ENCODE results near the gene ENAH.
"Not testable (repeated sequence)": the region's sequence is repeated elsewhere in the genome, so short reads cannot be mapped to it uniquely, and the experiment has no call there.

The ENAH gene

DNA sequence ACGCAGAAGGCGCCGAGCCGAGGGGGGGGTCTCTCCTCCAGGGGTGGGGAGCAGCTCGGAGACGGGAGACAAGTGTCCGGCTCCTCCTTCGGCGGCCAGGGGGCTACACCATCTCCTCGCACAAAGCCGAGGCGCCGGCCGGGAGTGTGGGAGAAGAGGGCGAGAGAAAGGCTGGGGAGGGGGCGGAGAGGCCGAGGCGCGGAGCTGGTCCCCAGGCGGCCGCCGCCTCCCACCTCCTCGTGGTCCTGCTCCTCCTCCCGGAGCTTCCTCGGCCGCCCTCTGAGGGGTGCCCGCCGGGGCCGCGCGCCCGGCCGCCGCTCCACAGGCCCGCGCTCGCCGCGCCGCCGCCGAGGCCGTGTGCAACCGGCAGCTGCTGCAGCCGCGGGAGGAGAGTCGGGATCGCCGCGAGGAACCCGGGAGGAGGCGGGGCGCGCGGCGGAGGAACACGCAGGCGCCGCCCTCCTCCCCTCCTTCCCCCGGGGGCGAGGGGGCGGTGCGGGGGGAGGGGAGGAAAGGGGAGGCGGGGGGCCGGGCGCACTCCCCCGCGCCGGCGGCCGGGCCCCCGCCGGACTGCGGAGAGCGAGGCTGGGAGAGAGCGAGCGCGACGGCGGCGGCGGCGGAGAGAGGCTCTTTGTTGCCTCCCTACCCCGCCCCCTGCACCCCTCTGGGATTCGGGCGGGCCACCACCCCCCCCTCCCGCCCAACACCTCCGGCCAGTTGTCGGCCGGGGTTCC lies at the start of gene ENAH:
Gene ENAH, minus strand, starts transcription at position 395 of the 734 bp plus-strand sequence. CDS start 433 bp downstream, outside the sequence.
- DNase-seq: peak; percentile 38 to 46
- TF ChIP-seq GATA1 (IDR thresholded peaks at IDR 0.05; ENCODE audit: low read depth, low read length): no peak
- TF ChIP-seq POLR2A (IDR thresholded peaks at IDR 0.05; ENCODE audit: low read length): no peak

DNA sequence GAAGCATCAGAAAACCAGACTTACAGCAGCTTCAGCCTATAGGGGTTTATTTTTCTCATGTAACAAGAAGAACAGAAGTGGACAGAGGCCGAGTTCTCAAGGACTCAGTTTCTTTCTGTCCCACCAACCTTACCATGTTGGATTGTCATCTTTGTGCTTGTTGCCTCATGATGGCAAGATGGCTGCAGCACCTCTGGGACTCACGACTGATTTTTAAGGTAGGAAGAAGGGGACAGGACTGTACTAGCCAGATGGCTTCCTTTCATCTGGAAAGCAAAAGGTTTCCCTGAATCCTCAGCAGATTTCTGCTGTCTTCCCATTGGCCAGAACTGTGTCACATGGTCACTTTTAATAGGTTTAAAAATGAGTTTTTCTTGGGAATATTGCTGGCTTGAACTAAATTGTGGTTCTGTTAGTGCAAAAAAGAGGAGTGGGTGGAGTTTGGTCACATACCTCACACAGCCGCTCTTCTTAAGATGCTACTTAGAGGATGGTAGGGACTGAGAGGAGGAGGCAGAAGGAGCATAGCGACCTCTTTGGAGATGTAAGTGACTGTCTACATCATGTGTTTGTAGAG lies 48.1 kb upstream of the ENAH start:
- DNase-seq: no peak
- TF ChIP-seq POLR2A (IDR thresholded peaks at IDR 0.05; ENCODE audit: low read length) (no peak), GATA1 (IDR thresholded peaks at IDR 0.05; ENCODE audit: low read depth, low read length) (no peak)

GRCh38 chr1:225700164-225700821 lies 47.4 kb upstream of the ENAH start:
- TF ChIP-seq GATA1 (IDR thresholded peaks at IDR 0.05; ENCODE audit: low read depth, low read length) (no peak), POLR2A (IDR thresholded peaks at IDR 0.05; ENCODE audit: low read length) (no peak)
- DNase-seq: no peak

DNA sequence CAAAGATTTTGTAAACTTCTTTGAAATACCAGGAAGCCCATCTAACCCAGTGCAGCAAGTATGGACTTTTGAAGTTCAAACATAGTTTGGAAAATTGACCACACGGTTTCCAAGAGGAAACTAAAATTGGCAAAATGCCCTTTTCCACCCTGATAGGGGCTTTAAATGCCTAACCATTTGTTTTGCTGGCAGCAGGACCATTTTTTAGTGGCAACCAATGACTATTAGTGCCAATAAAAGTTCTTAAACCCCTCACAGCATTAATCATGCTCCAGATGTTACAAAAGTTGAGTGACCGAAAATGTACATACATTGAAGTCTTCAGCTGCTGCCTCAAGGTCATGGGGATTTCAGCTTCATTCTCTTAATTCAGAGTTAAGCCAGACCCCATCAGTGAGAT lies 46.4 kb upstream of the ENAH start:
- no peak for DNase-seq
- TF ChIP-seq GATA1 (IDR thresholded peaks at IDR 0.05; ENCODE audit: low read depth, low read length) (no peak), POLR2A (IDR thresholded peaks at IDR 0.05; ENCODE audit: low read length) (no peak)

GRCh38 chr1:225698194-225698593 lies 45.3 kb upstream of the ENAH start:
- not testable (repeated sequence) for DNase-seq

GRCh38 chr1:225697428-225697827 lies 44.5 kb upstream of the ENAH start:
- no peak for DNase-seq
- TF ChIP-seq GATA1 (IDR thresholded peaks at IDR 0.05; ENCODE audit: low read depth, low read length): no peak
- no peak for TF ChIP-seq POLR2A (IDR thresholded peaks at IDR 0.05; ENCODE audit: low read length)

- no peak for DNase-seq
These were observed 42.8 kb upstream of the ENAH start for GRCh38 chr1:225695578-225696337.

DNA sequence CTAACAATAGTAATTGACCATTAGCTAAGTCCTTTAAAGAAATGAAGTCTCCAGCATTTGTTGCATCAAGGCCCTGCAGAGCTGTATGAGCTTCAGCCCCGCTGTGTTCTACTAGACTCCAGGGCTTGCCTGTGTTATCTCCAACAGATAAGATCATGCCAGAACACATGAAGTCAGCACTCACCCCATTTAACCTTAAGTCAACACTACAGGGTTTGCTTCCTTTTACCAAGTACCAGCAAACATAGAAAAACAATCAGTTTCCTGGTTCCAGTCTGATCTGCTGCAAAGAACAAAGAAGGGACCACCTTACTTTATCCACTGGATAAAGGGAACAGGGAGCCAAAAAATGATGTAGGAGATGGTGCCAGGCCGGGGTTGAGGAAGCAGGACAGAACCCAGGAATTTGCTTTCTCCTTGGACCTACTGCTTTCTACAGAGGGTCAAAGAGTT lies 41.3 kb upstream of the ENAH start:
- DNase-seq: peak; percentile 60 to 79
- TF ChIP-seq POLR2A (IDR thresholded peaks at IDR 0.05; ENCODE audit: low read length) (no peak), GATA1 (IDR thresholded peaks at IDR 0.05; ENCODE audit: low read depth, low read length) (no peak)

More at GRCh38 chr1:225695578-225696337, 42.8 kb upstream of the ENAH start:
- TF ChIP-seq GATA1 (IDR thresholded peaks at IDR 0.05; ENCODE audit: low read depth, low read length) (no peak), POLR2A (IDR thresholded peaks at IDR 0.05; ENCODE audit: low read length) (no peak)

- DNase-seq: not testable (repeated sequence)
These were observed 40.8 kb upstream of the ENAH start for GRCh38 chr1:225693697-225694096.

DNA sequence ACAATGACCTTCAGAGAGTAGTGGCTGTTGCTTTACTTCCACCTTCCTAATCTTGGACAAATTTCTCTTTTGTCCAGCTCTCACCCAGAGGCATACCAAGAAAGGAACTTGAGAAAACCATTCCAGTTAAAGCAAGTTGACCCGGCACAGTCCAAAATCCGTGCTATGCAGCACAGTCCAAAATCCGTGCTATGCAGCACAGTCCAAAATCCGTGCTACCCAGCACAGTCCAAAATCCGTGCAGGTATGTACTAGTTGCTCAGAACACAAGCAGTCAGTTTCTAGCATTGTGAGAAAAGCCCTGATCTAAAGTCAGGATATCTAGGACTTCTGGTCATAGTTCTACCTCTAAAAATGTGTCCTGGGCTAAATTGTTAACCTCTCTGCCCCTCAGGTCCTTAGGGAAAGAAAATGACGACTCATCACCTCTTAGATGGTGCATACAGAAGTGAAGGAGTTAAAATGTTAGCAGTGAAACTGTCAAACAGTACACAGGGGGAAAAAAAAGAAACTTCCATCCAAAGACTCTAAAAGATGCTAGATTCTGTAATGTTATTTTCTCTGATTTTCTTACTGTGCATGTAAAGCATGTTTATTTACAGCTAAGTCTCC lies 40.3 kb upstream of the ENAH start:
- no peak for DNase-seq
- TF ChIP-seq GATA1 (IDR thresholded peaks at IDR 0.05; ENCODE audit: low read depth, low read length): no peak

- no peak for TF ChIP-seq POLR2A (IDR thresholded peaks at IDR 0.05; ENCODE audit: low read length)
- TF ChIP-seq GATA1 (IDR thresholded peaks at IDR 0.05; ENCODE audit: low read depth, low read length): no peak
- no peak for DNase-seq
These were observed 39.6 kb upstream of the ENAH start for GRCh38 chr1:225692517-225692879.

- DNase-seq: no peak
- TF ChIP-seq GATA1 (IDR thresholded peaks at IDR 0.05; ENCODE audit: low read depth, low read length): no peak
- TF ChIP-seq POLR2A (IDR thresholded peaks at IDR 0.05; ENCODE audit: low read length): no peak
These were observed 39.1 kb upstream of the ENAH start for GRCh38 chr1:225691861-225692516.

DNA sequence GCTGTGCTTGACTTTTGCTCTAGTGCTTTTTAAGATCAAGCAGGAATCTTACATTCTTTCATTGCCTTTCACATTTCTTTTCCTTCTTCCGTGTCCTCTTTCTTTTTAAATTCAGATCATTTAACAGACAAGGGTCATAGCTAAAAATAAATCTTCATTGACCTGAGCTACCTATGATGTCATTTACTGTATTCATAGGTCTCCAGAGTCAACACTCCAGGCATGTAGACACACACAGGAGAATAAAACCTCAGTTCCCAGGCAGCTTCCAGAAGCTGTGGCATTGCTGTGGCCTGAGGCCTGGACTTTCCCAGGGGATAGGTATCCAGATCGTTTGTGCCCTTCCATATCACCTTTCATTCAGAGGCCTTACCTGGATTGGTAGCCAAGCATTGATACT lies 38.5 kb upstream of the ENAH start:
- DNase-seq: no peak
- TF ChIP-seq GATA1 (IDR thresholded peaks at IDR 0.05; ENCODE audit: low read depth, low read length) (no peak), POLR2A (IDR thresholded peaks at IDR 0.05; ENCODE audit: low read length) (no peak)

Data from erythroblast (primary cell).